Gastroesophageal sphincter (tissue), 4 donors: ENCODE measurements around the gene PA2G4. TPM values are rescaled to one million over a fixed set of nuclear protein-coding genes. Genes with fewer than 3 reads are reported as not detected.

Experiments used
- ATAC-seq: fragments of 150-250 bp; one replicate; pipeline ENCODE4 v1.9.1; 2016; ENCODE audit warnings: mild to moderate bottlenecking, moderate library complexity
- H3K27ac ChIP-seq, 4 donors: fragments of 200-600 bp; sonication (generic) in 3 of 4; 1 replicate in 3 of 4; 2 replicates in 1 of 4; pipeline ENCODE4 v1.5.1; 2016 to 2019
- H3K27me3 ChIP-seq: fragments of 200-600 bp; sonication (generic); one replicate; pipeline ENCODE4 v1.5.1; 2019
- H3K36me3 ChIP-seq, 2 donors: fragments of 200-600 bp; sonication (generic); one replicate each; pipeline ENCODE4 v1.5.1; 2019; ENCODE audit warnings: control low read depth in 1 of 2
- H3K4me1 ChIP-seq, 3 donors: fragments of 200-600 bp; sonication (generic); 1 replicate in 2 of 3; 2 replicates in 1 of 3; pipeline ENCODE4 v1.5.1; 2016 to 2019; ENCODE audit warnings: control low read depth in 2 of 3
- H3K4me3 ChIP-seq, 2 donors: fragments of 200-600 bp; sonication (generic); one replicate each; pipeline ENCODE4 v1.5.1; 2019; ENCODE audit warnings: mild to moderate bottlenecking in 1 of 2, moderate library complexity in 1 of 2
- H3K9me3 ChIP-seq, 3 donors: fragments of 200-600 bp; sonication (generic); one replicate each; pipeline ENCODE4 v1.5.1; 2017 to 2019; ENCODE audit warnings: control low read depth in 2 of 3
- CTCF ChIP-seq, 4 experiments: fragments of 200-600 bp in 2 of 4; fragments of 450-650 bp in 2 of 4; sonication (generic) in 1 of 4; IDR thresholded peaks; one replicate each; pipeline ENCODE4 v1.5.1; 2017 to 2019; ENCODE audit warnings: antibody characterized with exemption in 4 of 4, mild to moderate bottlenecking in 2 of 4, moderate library complexity in 2 of 4
- EP300 ChIP-seq: sonication (generic); formaldehyde crosslinking; IDR thresholded peaks from one replicate; pipeline ENCODE4 v1.6.1; 2017; ENCODE audit warnings: antibody characterized with exemption, mild to moderate bottlenecking
- POLR2A ChIP-seq, 2 donors: fragments of 450-650 bp; IDR thresholded peaks; one replicate each; pipeline ENCODE4 v1.6.1; 2017; ENCODE audit warnings: antibody characterized with exemption in 2 of 2, mild to moderate bottlenecking in 2 of 2, moderate library complexity in 1 of 2
- POLR2AphosphoS5 ChIP-seq: sonication (generic); formaldehyde crosslinking; IDR thresholded peaks from one replicate; pipeline ENCODE4 v1.6.1; 2017; ENCODE audit warnings: antibody characterized with exemption
- WGBS, 2 donors: methylation state at CpG; one replicate each; pipeline ENCODE4 v1.1.5; 2018; ENCODE audit warnings: low coverage in 1 of 2; 5-methylcytosine and 5-hydroxymethylcytosine counted together
- total RNA-seq, 4 donors: library from RNA; depleted of rRNA; stranded (reverse); fragments of >200 nt; gene quantifications; one replicate each; pipeline ENCODE4 v1.1.0, GENCODE V29; 2016

PA2G4 gene
- total RNA-seq, 4 donors from 2014 or later, result 99.4 to 115 (median 110) TPM

GRCh38 chr12:56080556-56081138 is 23.7 kb upstream of the PA2G4 start:
- H3K27ac ChIP-seq, result peak overlapping the region in 3 of 4 donors; percentile 45 to 77 (median 76)
- no peaks in the 10 kb centered on the region for H3K36me3 ChIP-seq
- no peak for ATAC-seq
- H3K27me3 ChIP-seq, result peaks cover 22% of the 10 kb centered on the region
- H3K9me3 ChIP-seq, result no peaks in the 10 kb centered on the region
- TF ChIP-seq POLR2AphosphoS5, result no peak
- TF ChIP-seq POLR2A (IDR thresholded peaks at IDR 0.05), result no peak
- no peak for TF ChIP-seq EP300
- TF ChIP-seq CTCF (IDR thresholded peaks at IDR 0.05), result no peak
- WGBS, 2 donors, result no CpG with 5 or more reads among the region's 20 CpGs
- peaks cover 0 to 22% (median 6%) of the 10 kb centered on the region in 3 donors for H3K4me1 ChIP-seq
- peak overlapping the region in 1 of 2 donors; percentile 58 for H3K4me3 ChIP-seq

- WGBS, 2 donors, result 51% methylated on average over 3 of the region's 6 CpGs; no CpG with 5 or more reads in 1 of the 2 donors
- no peak for ATAC-seq
- Histone ChIP-seq H3K27ac (peak overlapping the region in 3 of 4 donors; percentile 5 to 77 (median 76)), H3K4me1 (peaks cover 0 to 22% (median 6%) of the 10 kb centered on the region in 3 donors), H3K9me3 (no peaks in the 10 kb centered on the region), H3K27me3 (peaks cover 22% of the 10 kb centered on the region), H3K36me3 (no peaks in the 10 kb centered on the region), H3K4me3 (peak overlapping the region in 1 of 2 donors; percentile 58)
- TF ChIP-seq EP300, result no peak
- TF ChIP-seq POLR2A (IDR thresholded peaks at IDR 0.05), result no peak
- no peak for TF ChIP-seq CTCF (IDR thresholded peaks at IDR 0.05)
- no peak for TF ChIP-seq POLR2AphosphoS5
Observed at GRCh38 chr12:56081393-56082347, 22.7 kb upstream of the PA2G4 start.

GRCh38 chr12:56082382-56082781 is 22.0 kb upstream of the PA2G4 start:
- Histone ChIP-seq H3K36me3 (no peaks in the 10 kb centered on the region), H3K27ac (peak overlapping the region in 3 of 4 donors; percentile 5 to 52 (median 31)), H3K4me3 (peak overlapping the region in 1 of 2 donors; percentile 58), H3K4me1 (peaks cover 0 to 22% (median 6%) of the 10 kb centered on the region in 3 donors), H3K9me3 (no peaks in the 10 kb centered on the region), H3K27me3 (peaks cover 22% of the 10 kb centered on the region)
- 50% methylated on average over 1 of the region's 2 CpGs; no CpG with 5 or more reads in 1 of the 2 donors for WGBS, 2 donors
- TF ChIP-seq POLR2AphosphoS5 (no peak), POLR2A (IDR thresholded peaks at IDR 0.05) (no peak), CTCF (IDR thresholded peaks at IDR 0.05) (no peak), EP300 (no peak)
- ATAC-seq, result no peak

GRCh38 chr12:56082967-56083366 is 21.4 kb upstream of the PA2G4 start:
- no peaks in the 10 kb centered on the region for H3K9me3 ChIP-seq
- ATAC-seq, result no peak
- peak overlapping the region in 1 of 4 donors; percentile 52 for H3K27ac ChIP-seq
- peaks cover 22% of the 10 kb centered on the region for H3K27me3 ChIP-seq
- 20 to 64% methylated on average over 1 of the region's 3 CpGs for WGBS, 2 donors
- peaks cover 0 to 22% (median 6%) of the 10 kb centered on the region in 3 donors for H3K4me1 ChIP-seq
- no peak overlapping the region for H3K4me3 ChIP-seq
- TF ChIP-seq POLR2A (IDR thresholded peaks at IDR 0.05) (no peak), CTCF (IDR thresholded peaks at IDR 0.05) (no peak), POLR2AphosphoS5 (no peak), EP300 (no peak)
- H3K36me3 ChIP-seq, result no peaks in the 10 kb centered on the region
